HG03108 (cell line): ENCODE results near the gene CCDC8.

ENCODE experiments used
- ATAC-seq: cut with Tn5 transposase; IDR thresholded peaks from one replicate; pipeline ENCODE4 v1.9.1; 2021; ENCODE audit warnings: moderate library complexity; ENCODE audit not compliant: unreplicated experiment

CCDC8 gene

GRCh38 chr19:46361915-46362314, 51.4 kb downstream of the CCDC8 start:
- ATAC-seq: no peak
